GM23338 (cell line): ENCODE data around the gene MYBL2.

Source experiments
- CREB1 ChIP-seq: fragments of 250-450 bp; sonication (Bioruptor Pico); IDR thresholded peaks from 2 replicates; pipeline ENCODE4 v1.5.0; 2020; ENCODE audit warnings: low read depth, mild to moderate bottlenecking, moderate library complexity
- CTCF ChIP-seq, 2 experiments: fragments of 200-600 bp in 1 of 2; sonication (generic) in 1 of 2; conservative IDR thresholded peaks; 2 replicates each; pipeline versions ENCODE4 v1.5.1 to v1.6.1; 2016 to 2017; ENCODE audit warnings: antibody characterized with exemption in 2 of 2, low read depth in 2 of 2, mild to moderate bottlenecking in 2 of 2, moderate library complexity in 1 of 2
- EZH2 ChIP-seq: fragments of 200-600 bp; sonication (generic); IDR thresholded peaks from one replicate; pipeline ENCODE4 v1.8.0; 2017; ENCODE audit warnings: antibody characterized with exemption, mild to moderate bottlenecking, low read depth; ENCODE audit not compliant: unreplicated experiment
- EZH2phosphoT487 ChIP-seq: fragments of 200-600 bp; sonication (generic); IDR thresholded peaks from one replicate; pipeline ENCODE4 v1.8.1; 2018; ENCODE audit warnings: antibody characterized with exemption; ENCODE audit not compliant: unreplicated experiment
- NANOG ChIP-seq: IDR thresholded peaks from 2 replicates; pipeline ENCODE4 v1.6.1; 2016; ENCODE audit warnings: antibody characterized with exemption, borderline replicate concordance
- POLR2AphosphoS5 ChIP-seq: IDR thresholded peaks from 2 replicates; pipeline ENCODE4 v1.6.1; 2016; ENCODE audit warnings: antibody characterized with exemption, low read depth
- STAT1 ChIP-seq: IDR thresholded peaks from one replicate; pipeline ENCODE4 v1.6.1; 2016; ENCODE audit warnings: antibody characterized with exemption; ENCODE audit not compliant: unreplicated experiment
- TF ChIP-seq, protein P1 (sequence below): IDR thresholded peaks from one replicate; pipeline ENCODE4 v1.6.1; 2018; ENCODE audit warnings: antibody characterized with exemption; ENCODE audit not compliant: unreplicated experiment

DNA sequence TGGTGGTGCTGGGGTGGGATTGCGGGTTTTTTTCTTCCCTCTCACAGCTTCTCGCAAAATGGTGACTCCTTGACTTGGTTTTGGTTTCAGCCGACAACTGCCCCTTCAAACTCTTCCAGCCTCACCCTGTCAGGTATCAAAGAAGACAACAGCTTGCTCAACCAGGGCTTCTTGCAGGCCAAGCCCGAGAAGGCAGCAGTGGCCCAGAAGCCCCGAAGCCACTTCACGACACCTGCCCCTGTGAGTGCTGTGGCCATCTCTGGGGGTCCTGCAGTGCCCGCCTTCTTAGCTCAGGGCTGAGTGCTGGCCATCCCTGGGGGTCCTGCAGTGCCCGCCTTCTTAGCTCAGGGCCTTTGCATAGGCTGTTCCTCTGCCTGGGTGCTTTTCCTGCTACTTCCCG is 48.1 kb downstream of the MYBL2 start:
- TF ChIP-seq CTCF (conservative IDR thresholded peaks at IDR 0.05; ENCODE audit: low read depth in 2 of 2) (no peak), POLR2AphosphoS5 (no peak), CREB1 (CRISPR knock-in tag) (no peak), EZH2 (no peak), STAT1 (no peak), EZH2phosphoT487 (no peak), NANOG (no peak)
- TF ChIP-seq, protein P1, sequence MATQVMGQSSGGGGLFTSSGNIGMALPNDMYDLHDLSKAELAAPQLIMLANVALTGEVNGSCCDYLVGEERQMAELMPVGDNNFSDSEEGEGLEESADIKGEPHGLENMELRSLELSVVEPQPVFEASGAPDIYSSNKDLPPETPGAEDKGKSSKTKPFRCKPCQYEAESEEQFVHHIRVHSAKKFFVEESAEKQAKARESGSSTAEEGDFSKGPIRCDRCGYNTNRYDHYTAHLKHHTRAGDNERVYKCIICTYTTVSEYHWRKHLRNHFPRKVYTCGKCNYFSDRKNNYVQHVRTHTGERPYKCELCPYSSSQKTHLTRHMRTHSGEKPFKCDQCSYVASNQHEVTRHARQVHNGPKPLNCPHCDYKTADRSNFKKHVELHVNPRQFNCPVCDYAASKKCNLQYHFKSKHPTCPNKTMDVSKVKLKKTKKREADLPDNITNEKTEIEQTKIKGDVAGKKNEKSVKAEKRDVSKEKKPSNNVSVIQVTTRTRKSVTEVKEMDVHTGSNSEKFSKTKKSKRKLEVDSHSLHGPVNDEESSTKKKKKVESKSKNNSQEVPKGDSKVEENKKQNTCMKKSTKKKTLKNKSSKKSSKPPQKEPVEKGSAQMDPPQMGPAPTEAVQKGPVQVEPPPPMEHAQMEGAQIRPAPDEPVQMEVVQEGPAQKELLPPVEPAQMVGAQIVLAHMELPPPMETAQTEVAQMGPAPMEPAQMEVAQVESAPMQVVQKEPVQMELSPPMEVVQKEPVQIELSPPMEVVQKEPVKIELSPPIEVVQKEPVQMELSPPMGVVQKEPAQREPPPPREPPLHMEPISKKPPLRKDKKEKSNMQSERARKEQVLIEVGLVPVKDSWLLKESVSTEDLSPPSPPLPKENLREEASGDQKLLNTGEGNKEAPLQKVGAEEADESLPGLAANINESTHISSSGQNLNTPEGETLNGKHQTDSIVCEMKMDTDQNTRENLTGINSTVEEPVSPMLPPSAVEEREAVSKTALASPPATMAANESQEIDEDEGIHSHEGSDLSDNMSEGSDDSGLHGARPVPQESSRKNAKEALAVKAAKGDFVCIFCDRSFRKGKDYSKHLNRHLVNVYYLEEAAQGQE = no peak
